HEK293 (cell line): ENCODE data around the gene FIBCD1.

Experiments
- CTCF ChIA-PET: fragments of 350-600 bp; formaldehyde crosslinking; extraction: SDS; loops from one replicate; lab custom pipeline; 2021; ENCODE audit warnings: antibody characterized with exemption; lab: Yijun Ruan, JAX
- POLR2A ChIA-PET: fragments of 300-600 bp; formaldehyde crosslinking; extraction: SDS; loops from one replicate; lab custom pipeline; 2020; ENCODE audit warnings: antibody characterized with exemption, inconsistent platforms; lab: Yijun Ruan, JAX
- H3K27ac ChIP-seq: fragments of 200-500 bp; sonication (Bioruptor generic); 2 replicates; pipeline ENCODE4 v1.5.1; 2014; ENCODE audit warnings: low read depth, low read length, control low read depth, inconsistent platforms; ENCODE audit errors: extremely low read depth
- H3K36me3 ChIP-seq, 2 experiments: fragments of 200-500 bp in 1 of 2; sonication (Bioruptor generic) in 1 of 2; 1 replicate in 1 of 2; 2 replicates in 1 of 2; pipeline ENCODE4 v1.5.1; 2014 to 2017; ENCODE audit warnings: inconsistent platforms in 2 of 2, low read length in 2 of 2; ENCODE audit not compliant: control insufficient read depth in 2 of 2, insufficient read depth in 1 of 2
- H3K4me1 ChIP-seq: fragments of 200-500 bp; sonication (Bioruptor generic); 2 replicates; pipeline ENCODE4 v1.5.1; 2014; ENCODE audit warnings: mild to moderate bottlenecking, low read length, inconsistent platforms; ENCODE audit not compliant: control insufficient read depth, insufficient read depth
- H3K4me3 ChIP-seq: 2 replicates; pipeline ENCODE4 v1.5.1; 2011; ENCODE audit warnings: low read depth, mild to moderate bottlenecking, control low read depth, low read length, moderate library complexity
- H3K9me3 ChIP-seq: fragments of 200-500 bp; sonication (Bioruptor generic); 2 replicates; pipeline ENCODE4 v1.5.1; 2014; ENCODE audit warnings: low read depth, low read length, inconsistent platforms; ENCODE audit not compliant: control insufficient read depth, insufficient read depth
- AEBP2 ChIP-seq: fragments of 450-650 bp; formaldehyde crosslinking; IDR thresholded peaks from 2 replicates; pipeline ENCODE4 v1.5.1; 2016; ENCODE audit warnings: missing biosample characterization, missing genetic modification characterization, borderline replicate concordance
- KLF1 ChIP-seq: fragments of 450-650 bp; formaldehyde crosslinking; IDR thresholded peaks from 2 replicates; pipeline ENCODE4 v1.5.1; 2016; ENCODE audit warnings: missing biosample characterization, missing genetic modification characterization
- SETDB1 ChIP-seq: IDR thresholded peaks from one replicate; pipeline ENCODE4 v1.6.1; 2017; ENCODE audit warnings: mild to moderate bottlenecking, low read length, moderate library complexity, mixed read lengths; ENCODE audit not compliant: insufficient read length
- TCF7L2 ChIP-seq: IDR thresholded peaks from 2 replicates; pipeline ENCODE4 v1.6.1; 2011; ENCODE audit warnings: low read depth, mild to moderate bottlenecking, inconsistent platforms, low read length, moderate library complexity, borderline replicate concordance
- ZEB2 ChIP-seq: fragments of 450-650 bp; formaldehyde crosslinking; IDR thresholded peaks from 2 replicates; pipeline ENCODE4 v1.5.1; 2016; ENCODE audit warnings: missing biosample characterization, missing genetic modification characterization
- ZNF121 ChIP-seq: fragments of 450-650 bp; formaldehyde crosslinking; IDR thresholded peaks from 2 replicates; pipeline ENCODE4 v1.5.1; 2016; ENCODE audit warnings: missing biosample characterization, missing genetic modification characterization
- ZNF146 ChIP-seq: fragments of 450-650 bp; formaldehyde crosslinking; IDR thresholded peaks from 2 replicates; pipeline ENCODE4 v1.5.1; 2016; ENCODE audit warnings: missing biosample characterization, missing genetic modification characterization
- ZNF169 ChIP-seq: fragments of 450-650 bp; formaldehyde crosslinking; IDR thresholded peaks from 2 replicates; pipeline ENCODE4 v1.5.1; 2016; ENCODE audit warnings: missing biosample characterization, missing genetic modification characterization
- ZNF175 ChIP-seq: fragments of 450-650 bp; formaldehyde crosslinking; IDR thresholded peaks from 2 replicates; pipeline ENCODE4 v1.5.1; 2016; ENCODE audit warnings: missing biosample characterization, missing genetic modification characterization
- ZNF184 ChIP-seq: fragments of 450-650 bp; IDR thresholded peaks from 2 replicates; pipeline ENCODE4 v1.5.1; 2018; ENCODE audit warnings: missing biosample characterization, mild to moderate bottlenecking, missing genetic modification characterization
- ZNF280D ChIP-seq: fragments of 450-650 bp; formaldehyde crosslinking; IDR thresholded peaks from 2 replicates; pipeline ENCODE4 v1.5.1; 2016; ENCODE audit warnings: missing biosample characterization, missing genetic modification characterization
- ZNF324 ChIP-seq: fragments of 450-650 bp; formaldehyde crosslinking; IDR thresholded peaks from 2 replicates; pipeline ENCODE4 v1.5.1; 2016; ENCODE audit warnings: missing biosample characterization, missing genetic modification characterization
- ZNF404 ChIP-seq: fragments of 450-650 bp; formaldehyde crosslinking; IDR thresholded peaks from 2 replicates; pipeline ENCODE4 v1.5.1; 2017; ENCODE audit warnings: missing biosample characterization, missing genetic modification characterization
- ZNF423 ChIP-seq: fragments of 450-650 bp; formaldehyde crosslinking; IDR thresholded peaks from 2 replicates; pipeline ENCODE4 v1.5.1; 2016; ENCODE audit warnings: missing biosample characterization, missing genetic modification characterization
- ZNF501 ChIP-seq: fragments of 450-650 bp; formaldehyde crosslinking; IDR thresholded peaks from 2 replicates; pipeline ENCODE4 v1.5.1; 2016; ENCODE audit warnings: missing biosample characterization, missing genetic modification characterization
- ZNF580 ChIP-seq: fragments of 450-650 bp; formaldehyde crosslinking; IDR thresholded peaks from 2 replicates; pipeline ENCODE4 v1.5.1; 2016; ENCODE audit warnings: missing biosample characterization, missing genetic modification characterization
- ZNF701 ChIP-seq: fragments of 450-650 bp; formaldehyde crosslinking; IDR thresholded peaks from 2 replicates; pipeline ENCODE4 v1.5.1; 2016; ENCODE audit warnings: missing biosample characterization, missing genetic modification characterization
- TF ChIP-seq, protein P1 (sequence below): fragments of 450-650 bp; formaldehyde crosslinking; IDR thresholded peaks from 2 replicates; pipeline ENCODE4 v1.5.1; 2017; ENCODE audit warnings: missing biosample characterization, mild to moderate bottlenecking, missing genetic modification characterization, moderate library complexity
- TF ChIP-seq, protein P2 (sequence below): fragments of 450-650 bp; formaldehyde crosslinking; IDR thresholded peaks from 2 replicates; pipeline ENCODE4 v1.5.1; 2017; ENCODE audit warnings: missing biosample characterization, missing genetic modification characterization

Gene FIBCD1

GRCh38 chr9:130988400-130988747 lies 49.3 kb upstream of the FIBCD1 start:
- no peaks in the 10 kb centered on the region for H3K4me1 ChIP-seq
- POLR2A ChIA-PET, result no interaction called here
- no peaks in the 10 kb centered on the region for H3K36me3 ChIP-seq
- peak; percentile 60; the same call in 1 of the 2 replicates for TF ChIP-seq ZNF580 (tag by site-specific recombination)
- TF ChIP-seq TCF7L2, result no peak
- TF ChIP-seq ZNF324 (tag by site-specific recombination), result no peak
- TF ChIP-seq ZNF121 (tag by site-specific recombination), result peak; percentile 21; the same call in 1 of the 2 replicates
- TF ChIP-seq, protein P1, sequence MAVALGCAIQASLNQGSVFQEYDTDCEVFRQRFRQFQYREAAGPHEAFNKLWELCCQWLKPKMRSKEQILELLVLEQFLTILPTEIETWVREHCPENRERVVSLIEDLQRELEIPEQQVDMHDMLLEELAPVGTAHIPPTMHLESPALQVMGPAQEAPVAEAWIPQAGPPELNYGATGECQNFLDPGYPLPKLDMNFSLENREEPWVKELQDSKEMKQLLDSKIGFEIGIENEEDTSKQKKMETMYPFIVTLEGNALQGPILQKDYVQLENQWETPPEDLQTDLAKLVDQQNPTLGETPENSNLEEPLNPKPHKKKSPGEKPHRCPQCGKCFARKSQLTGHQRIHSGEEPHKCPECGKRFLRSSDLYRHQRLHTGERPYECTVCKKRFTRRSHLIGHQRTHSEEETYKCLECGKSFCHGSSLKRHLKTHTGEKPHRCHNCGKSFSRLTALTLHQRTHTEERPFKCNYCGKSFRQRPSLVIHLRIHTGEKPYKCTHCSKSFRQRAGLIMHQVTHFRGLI (tag by site-specific recombination), result no peak
- no peak for TF ChIP-seq ZNF404
- TF ChIP-seq ZEB2, result no peak
- TF ChIP-seq ZNF175 (tag by site-specific recombination), result no peak
- no peak for TF ChIP-seq ZNF423 (tag by site-specific recombination)
- TF ChIP-seq ZNF280D (tag by site-specific recombination), result peak; percentile 75; the same call in 1 of the 2 replicates
- TF ChIP-seq ZNF184 (tag by site-specific recombination), result no peak
- TF ChIP-seq AEBP2 (tag by site-specific recombination), result no peak
- TF ChIP-seq, protein P2, sequence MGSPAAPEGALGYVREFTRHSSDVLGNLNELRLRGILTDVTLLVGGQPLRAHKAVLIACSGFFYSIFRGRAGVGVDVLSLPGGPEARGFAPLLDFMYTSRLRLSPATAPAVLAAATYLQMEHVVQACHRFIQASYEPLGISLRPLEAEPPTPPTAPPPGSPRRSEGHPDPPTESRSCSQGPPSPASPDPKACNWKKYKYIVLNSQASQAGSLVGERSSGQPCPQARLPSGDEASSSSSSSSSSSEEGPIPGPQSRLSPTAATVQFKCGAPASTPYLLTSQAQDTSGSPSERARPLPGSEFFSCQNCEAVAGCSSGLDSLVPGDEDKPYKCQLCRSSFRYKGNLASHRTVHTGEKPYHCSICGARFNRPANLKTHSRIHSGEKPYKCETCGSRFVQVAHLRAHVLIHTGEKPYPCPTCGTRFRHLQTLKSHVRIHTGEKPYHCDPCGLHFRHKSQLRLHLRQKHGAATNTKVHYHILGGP (tag by site-specific recombination), result no peak
- TF ChIP-seq ZNF701 (tag by site-specific recombination), result no peak
- TF ChIP-seq ZNF169 (tag by site-specific recombination), result no peak
- TF ChIP-seq ZNF501 (tag by site-specific recombination), result no peak
- no peak for TF ChIP-seq SETDB1
- peak; percentile 99 for TF ChIP-seq ZNF146
- TF ChIP-seq KLF1 (tag by site-specific recombination), result no peak
- H3K9me3 ChIP-seq, result no peaks in the 10 kb centered on the region
- H3K27ac ChIP-seq, result no peak overlapping the region
- CTCF ChIA-PET, result interaction anchor here (2.2 to 5.6 kb wide), 2 partner anchors 9 to 58 kb away, joined by 11 to 41 read pairs; no protein-coding TSS in a partner anchor
- H3K4me3 ChIP-seq, result no peak overlapping the region
